ENCODE results near the gene CHST9.

DNA sequence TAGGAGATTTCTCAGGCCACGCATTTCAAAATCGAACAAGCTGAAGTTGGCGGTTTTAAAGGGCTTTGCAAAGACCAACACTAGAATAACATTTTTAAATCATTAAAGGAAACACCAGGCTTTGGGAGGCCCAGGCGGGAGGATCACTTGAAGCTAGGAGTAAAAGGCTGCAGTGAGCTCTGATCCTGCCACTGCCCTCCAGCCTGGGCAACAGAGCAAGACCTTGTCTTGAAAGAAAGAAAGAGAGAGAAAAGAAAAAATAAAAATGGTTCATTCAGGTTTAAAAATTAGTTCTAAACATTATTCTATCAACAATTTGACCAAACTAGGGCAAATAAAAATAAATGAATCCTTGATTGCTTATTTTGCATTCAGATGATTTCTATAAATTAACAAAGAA is 789 bp upstream of the CHST9 start:
- TF ChIP-seq, protein P1, sequence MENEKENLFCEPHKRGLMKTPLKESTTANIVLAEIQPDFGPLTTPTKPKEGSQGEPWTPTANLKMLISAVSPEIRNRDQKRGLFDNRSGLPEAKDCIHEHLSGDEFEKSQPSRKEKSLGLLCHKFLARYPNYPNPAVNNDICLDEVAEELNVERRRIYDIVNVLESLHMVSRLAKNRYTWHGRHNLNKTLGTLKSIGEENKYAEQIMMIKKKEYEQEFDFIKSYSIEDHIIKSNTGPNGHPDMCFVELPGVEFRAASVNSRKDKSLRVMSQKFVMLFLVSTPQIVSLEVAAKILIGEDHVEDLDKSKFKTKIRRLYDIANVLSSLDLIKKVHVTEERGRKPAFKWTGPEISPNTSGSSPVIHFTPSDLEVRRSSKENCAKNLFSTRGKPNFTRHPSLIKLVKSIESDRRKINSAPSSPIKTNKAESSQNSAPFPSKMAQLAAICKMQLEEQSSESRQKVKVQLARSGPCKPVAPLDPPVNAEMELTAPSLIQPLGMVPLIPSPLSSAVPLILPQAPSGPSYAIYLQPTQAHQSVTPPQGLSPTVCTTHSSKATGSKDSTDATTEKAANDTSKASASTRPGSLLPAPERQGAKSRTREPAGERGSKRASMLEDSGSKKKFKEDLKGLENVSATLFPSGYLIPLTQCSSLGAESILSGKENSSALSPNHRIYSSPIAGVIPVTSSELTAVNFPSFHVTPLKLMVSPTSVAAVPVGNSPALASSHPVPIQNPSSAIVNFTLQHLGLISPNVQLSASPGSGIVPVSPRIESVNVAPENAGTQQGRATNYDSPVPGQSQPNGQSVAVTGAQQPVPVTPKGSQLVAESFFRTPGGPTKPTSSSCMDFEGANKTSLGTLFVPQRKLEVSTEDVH (IDR thresholded peaks at IDR 0.05; ENCODE audit: low read depth, partially characterized antibody): no peak
- TF ChIP-seq RAD21 (IDR thresholded peaks at IDR 0.05; ENCODE audit: insufficient read depth, low read depth, low read length): no peak
- TF ChIP-seq, protein P2, sequence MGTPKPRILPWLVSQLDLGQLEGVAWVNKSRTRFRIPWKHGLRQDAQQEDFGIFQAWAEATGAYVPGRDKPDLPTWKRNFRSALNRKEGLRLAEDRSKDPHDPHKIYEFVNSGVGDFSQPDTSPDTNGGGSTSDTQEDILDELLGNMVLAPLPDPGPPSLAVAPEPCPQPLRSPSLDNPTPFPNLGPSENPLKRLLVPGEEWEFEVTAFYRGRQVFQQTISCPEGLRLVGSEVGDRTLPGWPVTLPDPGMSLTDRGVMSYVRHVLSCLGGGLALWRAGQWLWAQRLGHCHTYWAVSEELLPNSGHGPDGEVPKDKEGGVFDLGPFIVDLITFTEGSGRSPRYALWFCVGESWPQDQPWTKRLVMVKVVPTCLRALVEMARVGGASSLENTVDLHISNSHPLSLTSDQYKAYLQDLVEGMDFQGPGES (IDR thresholded peaks at IDR 0.05): no peak
- TF ChIP-seq, protein P3, sequence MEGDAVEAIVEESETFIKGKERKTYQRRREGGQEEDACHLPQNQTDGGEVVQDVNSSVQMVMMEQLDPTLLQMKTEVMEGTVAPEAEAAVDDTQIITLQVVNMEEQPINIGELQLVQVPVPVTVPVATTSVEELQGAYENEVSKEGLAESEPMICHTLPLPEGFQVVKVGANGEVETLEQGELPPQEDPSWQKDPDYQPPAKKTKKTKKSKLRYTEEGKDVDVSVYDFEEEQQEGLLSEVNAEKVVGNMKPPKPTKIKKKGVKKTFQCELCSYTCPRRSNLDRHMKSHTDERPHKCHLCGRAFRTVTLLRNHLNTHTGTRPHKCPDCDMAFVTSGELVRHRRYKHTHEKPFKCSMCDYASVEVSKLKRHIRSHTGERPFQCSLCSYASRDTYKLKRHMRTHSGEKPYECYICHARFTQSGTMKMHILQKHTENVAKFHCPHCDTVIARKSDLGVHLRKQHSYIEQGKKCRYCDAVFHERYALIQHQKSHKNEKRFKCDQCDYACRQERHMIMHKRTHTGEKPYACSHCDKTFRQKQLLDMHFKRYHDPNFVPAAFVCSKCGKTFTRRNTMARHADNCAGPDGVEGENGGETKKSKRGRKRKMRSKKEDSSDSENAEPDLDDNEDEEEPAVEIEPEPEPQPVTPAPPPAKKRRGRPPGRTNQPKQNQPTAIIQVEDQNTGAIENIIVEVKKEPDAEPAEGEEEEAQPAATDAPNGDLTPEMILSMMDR (IDR thresholded peaks at IDR 0.05 in 2 of 3, conservative IDR thresholded peaks at IDR 0.05 in 1 of 3; ENCODE audit: control insufficient read depth in 2 of 3, extremely low read depth in 1 of 3, insufficient read depth in 1 of 3, low read depth in 3 of 3, low read length in 3 of 3): no peak
- TF ChIP-seq, protein P4, sequence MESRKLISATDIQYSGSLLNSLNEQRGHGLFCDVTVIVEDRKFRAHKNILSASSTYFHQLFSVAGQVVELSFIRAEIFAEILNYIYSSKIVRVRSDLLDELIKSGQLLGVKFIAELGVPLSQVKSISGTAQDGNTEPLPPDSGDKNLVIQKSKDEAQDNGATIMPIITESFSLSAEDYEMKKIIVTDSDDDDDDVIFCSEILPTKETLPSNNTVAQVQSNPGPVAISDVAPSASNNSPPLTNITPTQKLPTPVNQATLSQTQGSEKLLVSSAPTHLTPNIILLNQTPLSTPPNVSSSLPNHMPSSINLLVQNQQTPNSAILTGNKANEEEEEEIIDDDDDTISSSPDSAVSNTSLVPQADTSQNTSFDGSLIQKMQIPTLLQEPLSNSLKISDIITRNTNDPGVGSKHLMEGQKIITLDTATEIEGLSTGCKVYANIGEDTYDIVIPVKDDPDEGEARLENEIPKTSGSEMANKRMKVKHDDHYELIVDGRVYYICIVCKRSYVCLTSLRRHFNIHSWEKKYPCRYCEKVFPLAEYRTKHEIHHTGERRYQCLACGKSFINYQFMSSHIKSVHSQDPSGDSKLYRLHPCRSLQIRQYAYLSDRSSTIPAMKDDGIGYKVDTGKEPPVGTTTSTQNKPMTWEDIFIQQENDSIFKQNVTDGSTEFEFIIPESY (IDR thresholded peaks at IDR 0.05): no peak
- no peak for TF ChIP-seq ZZZ3 (IDR thresholded peaks at IDR 0.05; ENCODE audit: control insufficient read depth, insufficient read length, low read depth)

Data from GM12878 (cell line).